Measurements from ENCODE around the gene SLC35F1. TPM values are rescaled to one million over a fixed set of nuclear protein-coding genes. Genes with fewer than 3 reads are reported as not detected.

SLC35F1 gene
- total RNA-seq, 1 experiment from 2014 or later: 4.3 TPM

DNA sequence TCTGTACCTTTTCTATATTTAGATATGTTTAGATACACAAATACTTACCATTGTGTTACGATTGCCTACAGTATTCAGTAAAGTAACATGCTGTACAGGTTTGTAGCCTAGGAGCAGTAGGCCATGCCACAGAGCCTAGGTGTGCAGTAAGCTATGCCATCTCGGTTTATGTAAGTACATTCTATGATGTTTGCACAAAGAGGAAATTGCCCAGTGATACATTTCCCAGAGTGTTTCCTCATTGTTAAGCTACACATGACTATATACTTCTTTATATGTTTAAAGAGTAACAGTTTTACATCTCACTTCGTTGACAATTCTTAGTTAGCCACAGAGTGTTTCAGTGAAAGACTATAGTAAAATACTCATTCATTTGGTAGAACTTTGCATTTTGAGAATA lies 51.5 kb downstream of the SLC35F1 start:
- no peak overlapping the region for H3K18ac ChIP-seq (ENCODE audit: insufficient read length, low read depth, low read length)
- H3K14ac ChIP-seq (ENCODE audit: insufficient read depth, low read length): no peak overlapping the region
- no peak for DNase-seq
- H4K5ac ChIP-seq (ENCODE audit: insufficient read length, low read depth, low read length): no peak overlapping the region
- no peak overlapping the region for H2AK5ac ChIP-seq (ENCODE audit: insufficient read length, low read length)
- Mint-ChIP-seq H3K27ac (no peak overlapping the region), H3K27me3 (ENCODE audit: low read depth) (no peaks in the 10 kb centered on the region), H3K4me1 (no peaks in the 10 kb centered on the region), H3K4me3 (no peak overlapping the region), H3K36me3 (ENCODE audit: insufficient read depth in 1 of 3, low read depth in 3 of 3) (no peaks in the 10 kb centered on the region), H3K9me3 (no peaks in the 10 kb centered on the region)
- H3K9ac ChIP-seq (ENCODE audit: extremely low read depth, insufficient read length, low read length): no peak overlapping the region
- no CpG with 5 or more reads among the region's 3 CpGs for WGBS (ENCODE audit: extremely low coverage, insufficient read length, low lambda C conversion rate)
- no peaks in the 10 kb centered on the region for H3K27me3 ChIP-seq (ENCODE audit: insufficient read depth, low read length)
- no peak overlapping the region for H4K91ac ChIP-seq (ENCODE audit: insufficient read length, low read depth, low read length)
- H4K20me1 ChIP-seq (ENCODE audit: control insufficient read depth, insufficient read depth, insufficient read length): no peaks in the 10 kb centered on the region
- H2BK20ac ChIP-seq (ENCODE audit: low read depth, low read length, poor library complexity, severe bottlenecking): no peak overlapping the region
- H2BK12ac ChIP-seq (ENCODE audit: insufficient read length, low read depth, low read length): no peak overlapping the region
- TF ChIP-seq, protein P1, sequence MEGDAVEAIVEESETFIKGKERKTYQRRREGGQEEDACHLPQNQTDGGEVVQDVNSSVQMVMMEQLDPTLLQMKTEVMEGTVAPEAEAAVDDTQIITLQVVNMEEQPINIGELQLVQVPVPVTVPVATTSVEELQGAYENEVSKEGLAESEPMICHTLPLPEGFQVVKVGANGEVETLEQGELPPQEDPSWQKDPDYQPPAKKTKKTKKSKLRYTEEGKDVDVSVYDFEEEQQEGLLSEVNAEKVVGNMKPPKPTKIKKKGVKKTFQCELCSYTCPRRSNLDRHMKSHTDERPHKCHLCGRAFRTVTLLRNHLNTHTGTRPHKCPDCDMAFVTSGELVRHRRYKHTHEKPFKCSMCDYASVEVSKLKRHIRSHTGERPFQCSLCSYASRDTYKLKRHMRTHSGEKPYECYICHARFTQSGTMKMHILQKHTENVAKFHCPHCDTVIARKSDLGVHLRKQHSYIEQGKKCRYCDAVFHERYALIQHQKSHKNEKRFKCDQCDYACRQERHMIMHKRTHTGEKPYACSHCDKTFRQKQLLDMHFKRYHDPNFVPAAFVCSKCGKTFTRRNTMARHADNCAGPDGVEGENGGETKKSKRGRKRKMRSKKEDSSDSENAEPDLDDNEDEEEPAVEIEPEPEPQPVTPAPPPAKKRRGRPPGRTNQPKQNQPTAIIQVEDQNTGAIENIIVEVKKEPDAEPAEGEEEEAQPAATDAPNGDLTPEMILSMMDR (conservative IDR thresholded peaks at IDR 0.05): no peak
- no peak overlapping the region for H3K23ac ChIP-seq (ENCODE audit: insufficient read length, low read depth, low read length)
- no peak overlapping the region for H3K4ac ChIP-seq (ENCODE audit: low read depth, low read length)
- no peaks in the 10 kb centered on the region for H3K9me3 ChIP-seq (ENCODE audit: control insufficient read depth, low read depth, low read length)
- no peak overlapping the region for H2BK15ac ChIP-seq (ENCODE audit: low read depth, low read length)
- H3K4me1 ChIP-seq (ENCODE audit: insufficient read depth, low read length): no peaks in the 10 kb centered on the region
- no peak overlapping the region for H2BK5ac ChIP-seq (ENCODE audit: insufficient read length, low read length)
- no peak overlapping the region for H3T11ph ChIP-seq (ENCODE audit: low read length)
- H2AFZ ChIP-seq (ENCODE audit: low read length): no peak overlapping the region
- no peak overlapping the region for H3K4me2 ChIP-seq (ENCODE audit: insufficient read depth, insufficient read length, low read length)
- no peaks in the 10 kb centered on the region for H3K79me1 ChIP-seq (ENCODE audit: insufficient read depth, low read depth, low read length, poor library complexity, severe bottlenecking)
- no peak overlapping the region for H2BK120ac ChIP-seq (ENCODE audit: low read depth, low read length, poor library complexity, severe bottlenecking)
- H4K8ac ChIP-seq (replicated peaks; ENCODE audit: insufficient read length, low read depth, low read length): no peak overlapping the region
- no peak overlapping the region for H3K56ac ChIP-seq (ENCODE audit: insufficient read length, low read depth, low read length)
- H3K79me2 ChIP-seq (ENCODE audit: insufficient read depth, low read length): no peaks in the 10 kb centered on the region
- H3K23me2 ChIP-seq (ENCODE audit: insufficient read length, low read depth, low read length, poor library complexity, severe bottlenecking): no peaks in the 10 kb centered on the region
- no peak overlapping the region for H3K27ac ChIP-seq (ENCODE audit: insufficient read length, low read depth, low read length)
